ENCODE results near the gene FAM149A.

GRCh38 chr4:186131935-186132334 lies 27.4 kb downstream of the FAM149A start:
- TF ChIP-seq CTCF (IDR thresholded peaks at IDR 0.05 in 2 of 3, conservative IDR thresholded peaks at IDR 0.05 in 1 of 3; ENCODE audit: control insufficient read depth in 2 of 3, extremely low read depth in 1 of 3, insufficient read depth in 1 of 3, low read depth in 3 of 3, low read length in 3 of 3) = no peak
- no peak for TF ChIP-seq SMC3 (IDR thresholded peaks at IDR 0.05; ENCODE audit: borderline replicate concordance, low read length)
- TF ChIP-seq ZBTB40 (IDR thresholded peaks at IDR 0.05; ENCODE audit: borderline replicate concordance) = no peak
- no peak for TF ChIP-seq HDAC6 (IDR thresholded peaks at IDR 0.05; ENCODE audit: unreplicated experiment)
- TF ChIP-seq SMARCA5 (IDR thresholded peaks at IDR 0.05) = no peak
- no peak for TF ChIP-seq REST (IDR thresholded peaks at IDR 0.05; ENCODE audit: low read depth, low read length)
- no peak for TF ChIP-seq MAX (IDR thresholded peaks at IDR 0.05; ENCODE audit: low read depth, low read length)
- TF ChIP-seq FOXM1 (IDR thresholded peaks at IDR 0.05; ENCODE audit: low read depth, low read length) = no peak
- TF ChIP-seq CHD2 (IDR thresholded peaks at IDR 0.05; ENCODE audit: borderline replicate concordance, low read depth, low read length) = no peak

Data from GM12878 (cell line).